Retina (tissue), 1 donor: Measurements from ENCODE around the gene C9orf40.

ENCODE experiments used
- DNase-seq: peaks from one replicate; pipeline ENCODE4 v3.0.0-alpha.2; 2016

Gene C9orf40

DNA sequence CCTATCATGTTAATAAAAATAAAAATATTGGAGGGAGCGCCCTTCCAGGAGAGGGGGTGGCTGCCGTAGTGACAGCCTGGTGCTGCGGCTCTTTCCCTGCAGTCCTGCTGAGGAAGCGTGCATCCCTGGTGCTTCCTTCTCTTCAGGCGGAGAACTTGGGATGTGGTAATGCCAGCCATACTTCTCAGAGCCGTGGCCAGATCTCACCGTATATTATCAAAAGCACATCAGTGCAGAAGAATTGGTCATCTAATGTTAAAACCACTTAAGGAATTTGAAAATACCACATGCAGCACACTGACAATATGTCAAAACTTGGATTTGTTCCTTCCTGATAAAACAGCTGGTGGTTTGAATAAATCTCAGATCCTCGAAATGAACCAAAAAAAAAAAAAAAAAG lies 17.7 kb downstream of the C9orf40 start:
- DNase-seq = no peak

DNA sequence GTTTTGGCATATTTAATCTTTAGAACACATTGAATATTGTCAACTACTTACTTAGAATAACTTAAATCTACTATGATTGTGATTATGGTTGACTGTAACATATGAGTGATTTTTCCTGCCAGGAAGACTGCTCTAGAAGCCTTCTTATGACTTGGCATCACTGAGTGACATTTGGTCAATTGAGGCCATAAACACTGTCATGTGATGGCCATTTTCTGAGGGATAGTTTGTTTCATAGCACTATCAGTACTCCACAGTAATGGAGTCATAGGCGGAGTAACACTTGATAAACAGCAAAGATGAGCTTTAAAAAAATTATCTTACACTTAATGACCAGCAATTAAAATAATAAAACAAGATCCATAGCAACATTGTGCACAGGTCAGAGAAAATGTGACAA lies 31.0 kb downstream of the C9orf40 start:
- no peak for DNase-seq

DNA sequence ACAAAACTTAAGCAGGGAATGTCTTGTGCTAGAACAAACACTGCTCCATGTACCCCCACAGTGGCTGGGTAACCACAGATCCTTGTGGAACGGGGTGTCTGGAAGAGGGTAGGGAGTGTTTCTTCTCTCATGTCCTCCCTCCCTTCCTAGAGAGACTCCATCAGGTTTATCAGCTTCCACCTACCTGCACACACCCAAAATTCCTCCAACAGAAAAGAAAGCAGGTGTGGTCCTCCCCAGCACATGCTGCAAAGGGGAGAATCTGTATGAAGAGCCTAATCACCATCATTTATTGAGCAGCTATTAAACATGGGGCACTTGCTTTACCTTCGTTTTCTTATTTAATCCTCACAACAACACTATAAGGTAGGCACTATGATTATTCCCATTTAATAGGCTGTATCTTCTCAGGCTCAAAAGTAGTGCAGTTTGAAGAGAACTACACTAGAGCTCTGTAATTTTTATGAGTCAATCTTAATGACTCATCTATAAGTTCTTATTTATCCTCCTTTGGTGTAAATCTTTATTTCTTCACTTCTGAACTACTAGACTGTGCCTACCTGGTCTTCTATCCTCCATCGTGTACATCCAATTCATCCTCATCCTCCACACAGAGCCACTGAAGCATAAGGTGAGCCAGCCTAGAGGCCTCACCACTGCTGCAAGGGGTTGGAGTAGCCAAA lies 31.6 kb downstream of the C9orf40 start:
- DNase-seq = no peak

DNA sequence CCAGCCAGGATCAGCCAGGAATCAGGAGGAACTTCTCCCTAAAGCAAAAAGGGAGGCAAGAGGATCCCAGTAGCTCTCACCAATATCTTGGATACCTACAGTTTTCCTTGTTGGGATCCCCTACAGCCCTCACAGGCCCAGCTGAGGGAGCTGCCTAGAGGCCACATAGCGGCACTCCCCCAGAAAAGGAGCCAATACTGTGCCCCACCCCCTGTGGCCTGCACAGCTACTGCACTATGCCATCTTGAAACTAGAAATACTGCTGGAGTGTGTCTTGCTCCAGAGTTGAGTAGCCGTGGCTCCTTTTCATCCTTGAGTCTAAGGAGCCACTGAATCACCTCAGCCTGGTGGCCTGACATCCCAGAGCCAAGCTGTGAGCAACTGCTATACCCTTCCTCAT lies 42.7 kb downstream of the C9orf40 start:
- no peak for DNase-seq

DNA sequence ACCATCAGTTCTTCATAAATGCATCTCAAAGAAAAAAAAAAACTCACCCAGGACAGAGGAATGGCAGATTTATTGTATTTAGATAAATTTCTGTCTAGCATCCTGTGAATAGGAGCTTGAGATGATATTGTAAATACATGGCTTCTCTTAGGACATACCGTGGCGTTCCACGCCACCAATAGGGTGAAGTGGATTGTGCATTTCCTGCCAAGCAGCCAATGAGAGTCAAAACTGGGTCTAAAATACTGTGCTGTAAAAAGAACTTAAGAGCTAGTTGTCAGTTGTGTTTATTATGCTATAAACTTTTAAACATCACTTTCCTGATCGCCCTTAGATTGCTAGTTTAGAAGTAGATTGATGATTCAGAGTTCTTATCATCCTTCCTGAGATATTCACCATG lies 44.0 kb downstream of the C9orf40 start:
- DNase-seq = no peak

DNA sequence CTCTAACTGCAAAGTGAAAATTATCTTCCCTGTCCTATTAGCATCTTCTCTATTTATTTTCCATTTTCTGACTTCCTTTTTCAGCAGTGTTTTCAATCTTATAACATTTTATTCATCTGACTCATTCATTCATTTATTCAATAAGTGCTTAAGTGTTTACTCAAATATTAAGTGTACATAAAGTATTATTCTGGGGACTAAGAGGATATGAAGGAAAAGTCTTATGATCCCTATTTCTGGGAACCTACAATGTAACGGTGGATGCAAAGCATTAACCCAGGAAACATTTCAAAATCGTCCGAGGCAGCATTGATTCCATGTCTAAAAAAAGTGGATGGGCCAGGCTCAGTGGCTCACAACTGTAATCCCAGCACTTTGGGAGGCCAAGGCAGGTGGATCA lies 45.6 kb downstream of the C9orf40 start:
- DNase-seq = no peak

DNA sequence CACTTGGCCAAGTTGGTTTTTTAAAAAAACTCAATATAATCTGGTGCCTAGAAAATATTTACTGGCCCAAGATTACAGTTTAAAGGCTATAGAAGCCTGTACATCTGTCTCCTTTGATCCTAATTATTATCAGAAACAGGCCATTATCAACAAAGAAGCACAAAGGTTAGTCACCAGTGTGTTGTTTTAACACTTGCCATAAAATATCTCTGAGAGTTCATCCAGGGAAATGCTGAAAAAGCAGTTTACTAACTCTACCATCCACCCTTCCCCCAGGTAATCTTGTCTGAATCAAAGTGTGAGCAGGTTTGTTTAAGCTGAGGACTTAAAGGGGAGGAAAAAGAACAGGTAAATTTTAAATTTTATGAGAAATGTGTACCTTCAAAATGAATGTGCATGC lies 51.7 kb downstream of the C9orf40 start:
- no peak for DNase-seq
